ENCODE data around the gene FOXA3.
A peak's percentile ranks its signal among the peaks of the same experiment; 100 is the strongest.
"Not testable (repeated sequence)": the region's sequence is repeated elsewhere in the genome, so short reads cannot be mapped to it uniquely, and the experiment has no call there.

The FOXA3 gene

DNA sequence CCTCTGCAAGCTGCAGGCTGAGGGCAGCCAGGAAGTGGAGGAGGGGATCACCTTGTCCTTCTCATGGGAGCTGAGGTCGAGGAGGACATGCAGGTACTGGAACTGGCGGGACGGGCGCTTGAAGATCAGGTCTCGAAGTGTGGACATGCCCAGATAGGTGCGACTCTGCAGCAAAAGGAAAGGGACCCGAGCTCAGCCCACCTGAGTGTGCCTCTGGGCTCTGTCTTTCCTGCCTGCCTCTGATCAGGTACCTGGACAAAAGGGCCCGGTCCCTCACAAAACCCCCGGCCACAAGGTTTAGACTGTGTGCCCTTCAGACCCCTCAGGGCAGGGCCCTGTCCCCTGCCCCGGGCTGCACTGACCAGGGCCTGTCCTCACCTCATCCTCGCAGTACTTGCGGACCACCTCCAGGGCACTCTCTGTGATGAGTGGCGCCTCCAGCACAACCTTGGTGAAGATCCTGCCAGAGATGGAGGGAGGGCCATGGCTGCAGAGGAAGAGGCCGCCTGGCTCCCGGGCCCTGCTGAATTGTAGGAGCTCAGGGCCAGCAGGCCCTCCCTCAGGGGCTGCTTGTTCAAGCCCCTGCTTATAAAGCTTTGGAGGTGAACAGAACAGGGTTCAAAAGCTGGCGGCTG, 36.5 kb upstream of the FOXA3 start:
- DNase-seq = no peak

GRCh38 chr19:45828523-45828922, 35.6 kb upstream of the FOXA3 start:
- DNase-seq = no peak

- DNase-seq = no peak
Observed at GRCh38 chr19:45828945-45829344, 35.2 kb upstream of the FOXA3 start.

DNA sequence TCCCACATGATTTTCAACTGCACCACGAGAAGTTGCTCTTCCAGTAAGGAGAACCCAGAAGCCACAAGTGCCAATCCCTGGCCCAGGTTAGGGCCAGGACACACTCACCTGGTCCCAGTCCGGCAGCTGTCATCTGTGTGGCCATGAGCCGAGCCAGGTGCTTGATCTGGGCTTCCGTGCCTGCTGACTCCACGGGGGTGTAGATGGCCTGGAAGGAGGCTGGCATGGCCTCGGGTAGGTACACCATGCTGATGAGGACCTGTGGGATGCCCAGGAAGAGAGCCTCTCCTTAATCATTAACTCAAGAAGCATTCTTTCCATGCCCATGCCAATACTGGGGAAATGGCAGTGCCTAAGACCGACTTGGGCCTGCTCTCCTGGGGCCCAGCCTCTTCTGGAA, 29.2 kb upstream of the FOXA3 start:
- DNase-seq = no peak

- no peak for DNase-seq
Observed at GRCh38 chr19:45842198-45842597, 21.9 kb upstream of the FOXA3 start.

DNA sequence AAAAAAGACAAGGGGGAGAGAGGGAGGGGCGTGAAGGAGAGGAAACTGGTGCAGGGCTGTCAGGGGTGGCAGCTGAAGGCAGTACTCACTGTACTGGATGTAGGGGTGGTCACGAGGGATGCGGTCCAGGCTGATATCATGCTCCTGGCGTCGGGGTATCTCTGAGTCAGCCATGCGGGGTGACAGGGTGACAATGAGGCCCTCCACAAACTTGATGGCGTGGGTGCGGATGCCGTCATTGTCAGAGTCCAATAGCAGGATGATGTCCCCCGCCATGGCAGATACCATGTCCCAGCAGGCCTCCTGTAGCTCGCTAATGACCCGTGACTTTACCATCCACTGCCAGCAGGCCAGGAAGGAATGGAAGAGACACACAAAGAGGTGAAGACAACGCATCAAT, 16.5 kb upstream of the FOXA3 start:
- DNase-seq = no peak

GRCh38 chr19:45848922-45849321, 15.2 kb upstream of the FOXA3 start:
- DNase-seq = no peak

DNA sequence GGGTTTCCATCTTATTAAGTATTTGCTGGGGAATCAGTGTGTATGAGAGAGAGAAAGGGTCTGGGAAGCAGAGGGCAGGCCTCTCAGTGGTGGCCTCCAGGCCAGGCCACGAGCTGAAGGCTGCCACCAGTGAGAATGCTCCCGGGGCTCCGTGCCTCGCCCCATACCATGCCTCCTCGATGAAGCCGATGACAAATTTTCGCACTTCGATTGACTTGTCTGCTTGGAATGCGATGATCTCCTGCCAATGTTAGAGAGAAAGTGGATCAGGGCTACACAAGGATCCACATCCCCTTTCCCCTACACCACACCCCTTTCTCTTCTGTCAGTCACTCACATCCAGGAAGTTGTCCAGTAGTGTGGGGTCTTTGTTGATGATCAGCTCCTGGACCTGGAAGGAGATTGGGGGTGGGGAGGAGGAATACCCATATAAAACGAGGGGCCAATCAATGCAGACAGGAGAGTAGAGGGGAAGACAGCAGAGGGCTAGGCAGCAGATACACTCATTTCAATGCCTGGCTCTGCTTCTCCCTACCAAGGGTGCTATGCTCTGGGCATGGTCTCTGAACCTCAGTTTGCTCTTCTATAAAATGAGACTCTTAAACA, 11.9 kb upstream of the FOXA3 start:
- no peak for DNase-seq

DNA sequence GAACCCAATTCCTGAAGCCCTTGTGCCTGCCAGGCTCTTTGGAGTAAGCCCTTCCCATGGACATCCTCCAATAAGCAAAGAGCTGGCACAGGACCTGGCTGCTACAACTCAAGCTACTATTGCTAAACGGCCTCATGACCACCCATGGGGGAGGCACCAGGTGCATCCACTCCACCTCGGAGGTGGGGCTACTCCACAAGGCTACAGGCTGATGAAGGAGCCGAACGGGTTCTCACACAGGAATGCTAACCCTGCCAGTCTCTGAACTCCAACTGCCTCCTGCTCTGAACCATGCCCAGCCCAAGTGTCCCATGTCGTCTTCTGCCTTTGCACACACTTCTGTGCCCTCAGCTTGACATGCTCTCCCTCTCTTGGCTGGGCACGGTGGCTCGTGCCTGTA, 11.1 kb upstream of the FOXA3 start:
- DNase-seq = no peak

- no peak for DNase-seq
Observed at GRCh38 chr19:45854167-45854778, 9.9 kb upstream of the FOXA3 start.

- no peak for DNase-seq
Observed at GRCh38 chr19:45860359-45861259, 3.5 kb upstream of the FOXA3 start.

GRCh38 chr19:45862271-45862563, 1.9 kb upstream of the FOXA3 start:
- peak in 2 of 56 donors; percentile 54 to 72 for DNase-seq

DNA sequence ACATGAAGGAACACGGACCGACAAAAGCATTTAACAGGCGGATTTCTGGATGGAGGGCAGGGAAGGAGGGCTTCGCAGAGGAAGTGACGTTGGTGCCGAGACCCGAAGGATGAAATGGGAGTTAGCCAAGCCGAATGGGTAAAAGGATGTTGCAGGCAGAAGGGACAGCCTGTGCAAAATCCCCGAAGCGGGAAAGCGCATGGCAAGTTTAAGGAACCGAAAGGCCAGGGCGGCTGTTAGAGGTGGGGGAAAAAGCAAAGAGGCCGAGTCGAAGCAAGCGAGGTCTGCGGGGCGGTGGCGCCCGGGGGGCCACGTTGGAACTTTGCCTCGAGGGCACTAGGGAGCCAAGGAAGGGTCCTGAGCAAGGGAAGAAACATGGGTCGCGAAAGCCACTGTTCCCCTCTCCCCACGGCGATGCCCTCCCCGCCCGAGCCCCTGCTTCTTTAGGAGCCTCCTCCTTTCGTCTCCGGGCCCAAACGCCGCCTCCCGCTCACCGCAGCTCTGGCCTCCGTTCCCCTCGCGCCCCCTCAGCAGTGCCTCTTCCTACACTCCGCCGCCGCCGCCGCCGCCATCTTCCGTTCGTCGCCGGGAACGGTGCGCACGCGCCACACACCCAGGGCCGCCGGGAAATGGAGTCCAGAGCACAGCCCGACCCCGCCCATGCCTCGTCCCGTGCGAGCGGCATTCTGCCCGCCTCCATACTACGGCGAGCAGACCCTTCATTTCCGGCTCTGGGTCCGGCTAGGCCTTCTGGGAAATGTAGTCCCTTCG, 1.4 kb upstream of the FOXA3 start, which contains the start of gene SYMPK:
Gene SYMPK, minus strand, starts transcription at position 584 of the 771 bp plus-strand sequence. CDS start 8,652 bp downstream, outside the sequence.
- DNase-seq = peak; percentile 88 to 99 (median 98)

DNA sequence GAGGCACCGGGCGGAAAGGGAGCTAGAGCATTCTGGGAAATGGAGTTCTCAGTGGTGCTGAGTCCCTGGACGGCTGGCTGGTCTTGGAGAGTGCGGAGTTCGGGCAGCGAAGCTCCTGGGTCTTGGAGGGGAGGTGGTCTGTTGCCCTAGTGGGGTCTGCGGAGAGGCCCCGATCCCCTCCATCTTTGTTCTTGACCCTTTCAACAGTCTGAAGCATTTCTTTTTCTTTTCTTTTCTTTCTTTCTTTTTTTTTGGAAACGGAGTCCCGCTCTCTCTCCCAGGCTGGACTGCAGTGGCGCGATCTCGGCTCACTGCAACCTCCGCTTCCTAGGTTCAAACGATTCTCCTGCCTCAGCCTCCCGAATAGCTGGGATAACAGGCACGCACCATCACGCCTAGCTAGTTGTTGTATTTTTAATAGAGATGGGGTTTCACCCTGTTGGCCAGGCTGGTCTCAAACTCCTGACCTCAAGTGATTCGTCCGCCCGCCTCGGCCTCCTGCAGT, 739 bp upstream of the FOXA3 start:
- DNase-seq = no peak

GRCh38 chr19:45864629-45865082, 530 bp downstream of the FOXA3 start:
- DNase-seq = no peak

DNA sequence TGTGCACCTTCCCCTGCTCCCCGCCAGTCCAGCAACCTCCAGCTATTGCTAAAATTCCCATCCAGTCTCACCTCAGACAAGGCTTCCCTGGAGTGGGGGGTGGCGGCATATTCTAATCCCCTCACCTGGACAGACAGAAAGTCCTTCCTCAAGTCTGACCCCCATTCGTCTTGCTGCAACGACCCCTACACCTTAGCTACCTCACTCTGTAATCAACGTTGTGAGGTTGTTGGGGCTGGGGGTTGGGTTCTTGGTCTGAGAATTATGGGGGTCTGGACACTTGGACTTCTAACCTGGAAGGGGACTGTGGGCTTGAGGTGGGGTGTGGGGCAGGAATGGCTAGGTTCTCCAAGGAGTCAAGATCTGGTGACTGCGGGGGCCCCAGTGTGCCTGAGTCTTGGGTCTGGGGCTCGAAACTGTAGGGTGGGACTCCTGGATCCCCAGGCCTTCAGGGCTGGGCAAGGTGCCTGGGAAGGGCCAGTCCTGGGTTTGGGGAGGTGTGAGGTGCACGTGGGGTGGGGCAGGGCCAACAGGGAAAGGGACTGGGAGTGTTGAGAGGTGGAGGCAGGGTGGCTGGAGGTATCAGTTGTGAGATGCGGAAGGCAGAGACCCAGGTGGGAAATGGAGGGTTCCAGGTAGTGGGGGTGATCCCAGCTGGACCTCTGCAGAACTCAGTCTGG, 1.3 kb downstream of the FOXA3 start:
- DNase-seq = no peak

GRCh38 chr19:45866400-45867176, 2.5 kb downstream of the FOXA3 start:
- DNase-seq = no peak

DNA sequence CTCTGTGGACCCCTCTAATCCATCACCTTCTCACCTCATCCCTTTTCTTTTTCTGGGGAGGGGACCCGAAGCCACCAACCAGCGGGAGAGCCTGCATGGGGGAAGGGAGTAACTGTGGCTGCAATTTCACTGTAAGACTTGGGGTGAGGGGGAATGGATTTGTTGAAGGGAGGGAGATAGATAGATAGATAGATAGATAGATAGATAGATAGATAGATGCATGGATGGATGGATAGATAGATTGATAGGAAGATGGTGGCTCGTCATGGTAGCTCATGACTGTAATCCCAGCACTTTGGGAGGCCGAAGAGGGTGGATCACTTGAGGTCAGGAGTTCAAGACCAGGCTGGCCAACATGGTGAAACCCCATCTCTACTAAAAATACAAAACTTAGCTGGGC, 3.1 kb downstream of the FOXA3 start:
- DNase-seq = not testable (repeated sequence)

DNA sequence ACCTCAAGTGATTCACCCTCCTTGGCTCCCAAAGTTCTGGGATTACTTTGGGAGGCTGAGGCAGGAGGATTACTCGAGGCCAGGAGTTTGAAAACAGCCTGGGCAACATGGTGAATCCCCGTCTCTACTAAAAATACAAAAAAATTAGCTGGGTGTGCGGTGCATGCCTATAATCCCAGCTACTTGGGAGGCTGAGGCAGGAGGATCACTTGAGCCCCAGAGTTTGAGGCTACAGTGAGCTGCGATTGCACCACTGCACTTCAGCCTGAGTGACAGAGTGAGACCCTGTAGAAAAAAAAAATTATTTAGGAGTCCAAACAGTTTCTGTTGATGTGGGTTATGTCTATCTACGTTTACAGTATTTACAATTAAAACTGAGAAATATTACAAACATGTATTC, 6.7 kb downstream of the FOXA3 start:
- DNase-seq = no peak

Measured in amygdala (tissue), 56 donors.